ENCODE measurements around the gene CDHR5.

The CDHR5 gene

DNA sequence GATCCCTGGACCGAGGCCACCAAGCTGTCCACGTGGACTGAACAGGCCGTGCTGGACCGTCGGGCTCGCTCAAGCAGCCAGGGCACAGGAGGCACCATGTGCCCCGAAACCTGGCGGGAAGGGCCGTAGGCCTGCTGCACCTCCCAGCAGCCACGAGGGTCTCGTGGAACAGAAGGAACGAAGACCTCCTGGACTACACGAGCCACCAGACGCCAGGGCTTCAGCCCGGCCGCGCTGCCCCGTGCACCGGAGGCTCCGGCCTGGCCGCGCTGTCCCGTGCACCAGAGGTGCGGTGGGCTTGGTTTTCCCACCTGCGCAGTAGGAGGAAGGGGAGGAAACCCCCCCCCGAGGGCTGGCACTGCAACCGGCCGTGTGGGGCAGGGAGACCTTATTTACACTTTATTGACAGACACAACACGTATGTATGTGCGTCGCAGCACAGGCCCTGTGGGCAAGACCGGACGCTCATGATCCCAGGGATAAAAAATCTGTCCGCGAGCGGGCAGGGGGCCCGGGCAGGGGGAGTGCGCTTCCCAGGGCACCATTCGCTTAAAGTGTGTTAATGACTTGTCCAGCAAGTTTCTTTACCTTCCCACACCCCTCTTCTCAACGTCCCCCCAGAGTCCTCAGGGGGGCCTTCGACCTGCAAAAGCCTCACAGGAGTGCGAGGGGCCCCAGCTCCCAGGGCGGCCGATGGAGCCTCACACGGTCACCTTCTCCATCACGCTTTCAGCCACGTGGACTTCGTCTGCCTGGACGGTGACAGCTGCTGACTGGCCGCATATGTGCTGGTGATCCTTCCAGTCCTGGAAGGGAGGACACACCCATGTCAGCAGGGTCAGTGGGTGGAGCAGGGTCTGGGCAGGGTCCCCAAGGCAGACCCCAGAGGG lies 19.3 kb upstream of the CDHR5 start:
- no peak for DNase-seq (ENCODE audit: low read depth in 3 of 3, low spot score in 1 of 3)

DNA sequence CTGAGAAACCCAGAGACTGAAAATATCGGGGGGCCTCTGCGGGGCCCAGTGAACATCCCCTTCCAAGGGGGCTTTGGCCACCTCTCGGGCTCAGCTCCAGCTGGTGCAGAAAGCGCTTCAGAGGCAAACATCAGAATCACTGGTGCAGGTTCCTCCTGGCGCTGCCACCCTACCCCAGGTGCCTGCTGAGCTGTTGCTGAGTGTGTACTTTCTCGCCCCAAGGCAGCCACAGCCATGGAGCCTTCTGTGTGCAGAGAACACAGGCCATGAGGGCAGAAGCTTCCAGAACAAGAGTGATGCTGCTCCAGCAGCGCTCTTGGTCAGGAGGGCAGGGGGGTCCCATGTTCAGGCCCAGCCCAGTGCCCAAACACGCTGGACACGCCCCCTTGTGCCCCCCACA lies 18.6 kb upstream of the CDHR5 start:
- no peak for DNase-seq (ENCODE audit: low read depth in 3 of 3, low spot score in 1 of 3)

DNA sequence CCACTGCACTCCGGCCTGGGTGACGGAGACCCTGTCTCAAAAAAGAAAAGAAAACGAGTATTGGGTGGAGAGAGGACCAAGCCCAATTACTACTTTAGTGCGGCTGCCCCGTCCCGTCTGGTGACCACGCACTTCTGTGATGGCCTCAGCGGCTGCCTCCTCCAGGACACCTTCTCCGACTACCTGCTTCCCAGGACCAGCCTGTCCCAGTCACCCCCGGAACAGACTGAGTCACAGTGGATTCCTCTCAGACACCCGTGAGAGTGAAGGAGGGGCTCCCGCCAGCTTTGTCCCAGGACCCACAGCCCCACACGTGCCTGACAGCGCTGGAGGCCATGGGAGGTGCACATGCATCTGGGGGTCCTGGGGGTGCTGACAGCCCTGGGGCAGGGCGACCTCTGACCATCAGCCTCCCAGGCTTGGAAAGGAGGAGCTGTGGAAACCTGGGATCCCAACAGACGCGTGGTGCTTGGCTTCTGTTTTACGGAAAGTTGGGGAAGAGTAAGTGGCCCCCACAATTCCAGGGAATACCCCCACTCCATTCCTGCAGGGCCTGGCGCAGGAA lies 17.1 kb upstream of the CDHR5 start:
- DNase-seq (ENCODE audit: low read depth in 3 of 3, low spot score in 1 of 3): no peak

DNA sequence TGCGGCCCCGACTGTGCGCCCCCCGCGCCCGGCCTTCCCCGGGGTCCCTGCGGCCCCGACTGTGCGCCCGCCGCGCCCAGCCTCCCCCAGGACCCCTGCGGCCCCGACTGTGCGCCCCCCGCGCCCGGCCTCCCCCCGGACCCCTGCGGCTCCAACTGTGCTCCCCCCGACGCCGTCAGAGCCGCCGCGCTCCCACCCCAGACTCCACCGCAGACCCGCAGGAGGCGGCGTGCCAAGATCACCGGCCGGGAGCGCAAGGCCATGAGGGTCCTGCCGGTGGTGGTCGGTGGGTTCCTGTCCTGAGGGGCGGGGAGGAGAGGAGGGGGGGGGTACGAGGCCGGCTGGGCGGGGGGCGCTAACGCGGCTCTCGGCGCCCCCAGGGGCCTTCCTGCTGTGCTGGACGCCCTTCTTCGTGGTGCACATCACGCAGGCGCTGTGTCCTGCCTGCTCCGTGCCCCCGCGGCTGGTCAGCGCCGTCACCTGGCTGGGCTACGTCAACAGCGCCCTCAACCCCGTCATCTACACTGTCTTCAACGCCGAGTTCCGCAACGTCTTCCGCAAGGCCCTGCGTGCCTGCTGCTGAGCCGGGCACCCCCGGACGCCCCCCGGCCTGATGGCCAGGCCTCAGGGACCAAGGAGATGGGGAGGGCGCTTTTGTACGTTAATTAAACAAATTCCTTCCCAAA lies 15.4 kb upstream of the CDHR5 start:
- DNase-seq (ENCODE audit: low read depth in 3 of 3, low spot score in 1 of 3): no peak

DNA sequence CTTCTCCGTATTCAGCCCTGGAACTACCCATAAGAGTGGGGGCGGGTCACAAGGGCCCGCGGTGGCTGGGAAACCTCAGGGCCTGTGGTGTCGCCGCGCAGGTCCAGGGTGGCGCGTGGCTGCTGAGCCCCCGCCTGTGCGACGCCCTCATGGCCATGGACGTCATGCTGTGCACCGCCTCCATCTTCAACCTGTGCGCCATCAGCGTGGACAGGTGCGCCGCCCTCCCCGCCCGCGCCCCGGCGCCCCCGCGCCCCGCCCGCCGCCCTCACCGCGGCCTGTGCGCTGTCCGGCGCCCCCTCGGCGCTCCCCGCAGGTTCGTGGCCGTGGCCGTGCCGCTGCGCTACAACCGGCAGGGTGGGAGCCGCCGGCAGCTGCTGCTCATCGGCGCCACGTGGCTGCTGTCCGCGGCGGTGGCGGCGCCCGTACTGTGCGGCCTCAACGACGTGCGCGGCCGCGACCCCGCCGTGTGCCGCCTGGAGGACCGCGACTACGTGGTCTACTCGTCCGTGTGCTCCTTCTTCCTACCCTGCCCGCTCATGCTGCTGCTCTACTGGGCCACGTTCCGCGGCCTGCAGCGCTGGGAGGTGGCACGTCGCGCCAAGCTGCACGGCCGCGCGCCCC lies 14.7 kb upstream of the CDHR5 start:
- no peak for DNase-seq (ENCODE audit: low read depth in 3 of 3, low spot score in 1 of 3)

DNA sequence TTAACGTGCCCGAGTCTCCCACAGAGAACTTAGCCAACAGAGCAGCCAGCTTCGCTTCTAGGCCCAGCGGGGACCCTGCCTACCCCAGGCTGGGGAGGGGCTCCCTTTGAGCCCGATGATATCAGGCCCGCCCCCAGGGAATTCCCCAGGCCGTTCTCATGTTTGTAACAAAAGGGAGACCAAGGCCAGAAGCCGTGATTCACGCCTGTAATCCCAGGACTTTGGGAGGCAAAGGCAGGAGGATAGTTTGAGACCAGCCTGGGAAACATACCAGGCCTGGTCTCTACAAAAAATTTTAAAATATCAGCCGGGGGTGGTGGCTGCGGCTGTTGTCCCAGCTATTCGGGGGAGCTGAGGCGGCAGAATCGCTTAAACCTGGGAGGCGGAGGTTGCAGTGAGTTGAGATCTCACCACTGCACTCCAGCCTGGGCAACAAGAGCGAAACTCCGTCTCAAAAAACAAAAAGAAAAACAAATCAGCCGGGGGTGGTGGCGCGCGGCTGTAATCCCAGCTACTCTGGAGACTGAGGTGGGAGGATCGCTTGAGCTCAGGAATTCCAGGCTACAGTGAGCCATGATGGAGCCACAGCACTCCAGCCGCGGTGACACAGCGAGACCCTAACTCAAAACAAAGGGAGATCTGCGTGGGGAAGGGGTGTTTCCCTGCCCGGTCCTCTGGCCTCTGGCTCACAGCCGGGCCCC lies 14.0 kb upstream of the CDHR5 start:
- no peak for DNase-seq (ENCODE audit: low read depth in 3 of 3, low spot score in 1 of 3)

DNA sequence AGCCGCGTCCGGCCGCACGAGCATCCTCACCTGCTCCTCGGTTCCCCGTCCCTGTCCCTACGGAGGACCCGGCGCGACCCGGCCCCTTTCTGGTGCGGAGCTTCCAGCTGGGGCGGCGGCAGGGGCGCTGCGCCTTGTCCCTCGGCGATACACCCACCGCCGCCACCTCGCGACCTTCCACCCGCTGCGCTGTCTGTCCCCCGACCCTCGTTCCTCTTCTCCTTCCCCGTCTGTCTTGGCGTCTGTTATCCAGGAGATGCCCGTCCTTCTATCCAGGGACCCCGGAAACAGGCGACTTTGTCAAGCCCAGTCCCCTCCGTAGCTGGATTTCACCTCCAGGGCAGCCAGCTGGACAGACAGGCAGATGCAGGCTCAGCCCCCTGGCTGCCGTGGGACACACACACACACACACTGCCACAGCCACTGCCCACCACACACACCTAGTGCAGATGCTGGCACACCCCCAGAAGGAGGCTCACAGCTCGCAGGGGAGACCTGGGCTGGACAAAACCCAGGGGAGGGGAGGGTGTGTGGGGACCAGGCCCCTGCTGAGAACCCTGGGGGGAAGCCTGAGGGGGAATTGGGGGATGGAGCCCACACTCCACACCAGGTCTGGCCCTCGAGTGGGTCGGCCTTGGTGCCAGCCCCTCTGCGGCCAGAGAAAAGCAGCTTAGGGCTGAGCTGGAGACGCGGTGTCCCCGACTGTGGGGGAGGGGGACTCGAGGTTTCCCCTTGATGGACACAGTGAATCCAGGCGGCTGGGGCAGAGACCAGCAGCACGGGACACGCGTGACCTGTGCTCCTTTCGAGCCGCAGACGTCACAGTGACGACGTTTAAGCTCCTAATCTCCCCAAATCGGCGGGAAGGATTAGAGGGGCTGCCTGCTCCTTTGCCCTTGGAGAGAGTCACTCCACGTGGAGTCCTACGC lies 13.1 kb upstream of the CDHR5 start:
- no peak for DNase-seq (ENCODE audit: low read depth in 3 of 3, low spot score in 1 of 3)

DNA sequence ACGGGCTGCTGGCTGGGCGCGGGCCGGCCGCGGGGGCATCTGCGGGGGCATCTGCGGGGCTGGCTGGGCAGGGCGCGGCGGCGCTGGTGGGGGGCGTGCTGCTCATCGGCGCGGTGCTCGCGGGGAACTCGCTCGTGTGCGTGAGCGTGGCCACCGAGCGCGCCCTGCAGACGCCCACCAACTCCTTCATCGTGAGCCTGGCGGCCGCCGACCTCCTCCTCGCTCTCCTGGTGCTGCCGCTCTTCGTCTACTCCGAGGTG lies 12.5 kb upstream of the CDHR5 start:
- no peak for DNase-seq (ENCODE audit: low read depth in 3 of 3, low spot score in 1 of 3)

DNA sequence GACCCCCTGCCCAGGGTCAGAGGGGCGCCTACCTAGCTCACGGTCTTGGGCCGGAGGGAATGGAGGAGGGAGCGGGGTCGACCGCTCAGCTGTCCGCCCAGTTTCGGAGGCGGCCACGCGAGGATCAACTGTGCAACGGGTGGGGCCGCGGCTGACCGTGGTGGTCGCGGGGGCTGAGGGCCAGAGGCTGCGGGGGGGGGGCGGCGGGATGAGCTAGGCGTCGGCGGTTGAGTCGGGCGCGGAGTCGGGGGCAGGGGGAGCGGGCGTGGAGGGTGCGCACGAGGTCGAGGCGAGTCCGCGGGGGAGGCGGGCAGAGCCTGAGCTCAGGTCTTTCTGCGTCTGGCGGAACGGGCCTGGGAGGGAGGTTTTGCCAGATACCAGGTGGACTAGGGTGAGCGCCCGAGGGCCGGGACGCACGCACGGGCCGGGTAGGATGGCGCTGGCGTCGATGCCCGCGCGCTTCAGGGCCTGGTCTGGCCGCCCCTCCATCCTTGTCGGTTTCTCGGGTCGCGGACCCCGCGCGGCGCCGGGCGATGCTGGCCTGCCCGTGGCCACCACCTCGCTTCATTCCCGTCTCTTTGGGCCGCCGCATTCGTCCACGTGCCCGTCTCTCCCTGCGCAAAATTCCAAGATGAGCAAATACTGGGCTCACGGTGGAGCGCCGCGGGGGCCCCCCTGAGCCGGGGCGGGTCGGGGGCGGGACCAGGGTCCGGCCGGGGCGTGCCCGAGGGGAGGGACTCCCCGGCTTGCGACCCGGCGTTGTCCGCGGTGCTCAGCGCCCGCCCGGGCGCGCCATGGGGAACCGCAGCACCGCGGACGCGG lies 12.0 kb upstream of the CDHR5 start, which contains the start of gene DRD4:
Gene DRD4, plus strand, starts transcription at position 759 of the 822 bp plus-strand sequence. Its CDS starts 36 bp downstream, at position 795.
- no peak for DNase-seq (ENCODE audit: low read depth in 3 of 3, low spot score in 1 of 3)

DNA sequence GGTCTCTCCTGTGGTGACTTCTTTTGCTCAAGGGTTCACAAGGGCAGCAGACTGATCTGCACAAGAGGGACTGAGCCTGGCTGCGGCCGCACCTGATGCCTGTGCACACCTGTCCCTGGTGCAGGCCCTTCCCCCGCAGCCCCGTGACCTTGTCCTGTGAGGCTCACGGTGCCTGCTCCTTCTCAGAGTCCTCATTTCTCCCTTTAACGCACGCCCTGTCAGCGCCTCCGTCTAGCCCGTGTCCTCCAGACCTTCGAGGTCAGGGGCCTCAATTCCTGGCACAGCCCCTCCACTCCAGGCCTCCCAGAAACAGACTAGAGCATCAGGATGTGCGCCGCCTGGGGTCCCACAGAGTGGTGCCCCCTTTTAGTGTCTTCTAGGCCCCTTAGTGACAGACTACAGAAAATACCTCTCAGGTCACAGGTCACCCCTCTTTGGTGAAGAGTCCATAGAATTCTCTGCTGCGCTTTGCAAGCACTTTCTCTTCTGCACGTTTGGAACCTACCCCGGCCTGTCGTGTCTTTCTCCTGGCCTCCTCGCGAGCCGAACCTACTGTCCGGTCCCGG lies 11.3 kb upstream of the CDHR5 start:
- no peak for DNase-seq (ENCODE audit: low read depth in 3 of 3, low spot score in 1 of 3)

DNA sequence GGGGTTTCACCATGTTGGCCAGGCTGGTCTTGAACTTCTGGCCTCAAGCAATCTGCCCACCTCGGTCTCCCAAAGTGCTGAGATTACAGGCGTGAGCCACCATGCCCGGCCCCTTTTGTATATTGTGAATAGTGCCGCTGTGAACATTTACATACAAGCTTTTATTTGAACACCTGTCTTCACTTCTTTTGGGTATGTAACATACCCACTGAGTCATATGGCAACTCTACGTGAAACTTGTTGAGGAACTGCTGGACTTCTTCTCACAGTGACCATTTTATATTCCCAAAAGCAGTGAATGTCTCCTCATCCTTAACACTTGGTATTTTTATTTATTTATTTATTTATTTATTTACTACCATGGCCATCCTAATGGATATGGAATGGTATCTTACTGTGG lies 6.1 kb upstream of the CDHR5 start:
- DNase-seq (ENCODE audit: low read depth in 3 of 3, low spot score in 1 of 3): no peak

DNA sequence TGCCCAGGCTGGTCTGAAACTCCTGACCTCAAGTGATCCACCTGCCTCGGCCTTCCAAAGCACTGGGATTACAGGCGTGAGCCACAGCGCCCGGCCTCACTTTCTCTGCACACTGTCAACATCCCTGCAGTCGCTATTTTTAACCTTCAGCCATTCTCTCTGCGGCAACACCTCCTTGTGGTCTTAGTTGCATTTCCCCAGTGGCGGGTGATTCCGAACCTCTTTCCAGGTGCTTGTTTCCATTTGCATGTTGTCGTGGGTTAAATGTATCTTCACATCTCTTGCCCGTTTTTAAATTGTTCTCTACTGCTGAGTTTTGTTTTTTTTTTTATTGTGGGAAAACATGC lies 4.5 kb upstream of the CDHR5 start:
- no peak for DNase-seq (ENCODE audit: low read depth in 3 of 3, low spot score in 1 of 3)

DNA sequence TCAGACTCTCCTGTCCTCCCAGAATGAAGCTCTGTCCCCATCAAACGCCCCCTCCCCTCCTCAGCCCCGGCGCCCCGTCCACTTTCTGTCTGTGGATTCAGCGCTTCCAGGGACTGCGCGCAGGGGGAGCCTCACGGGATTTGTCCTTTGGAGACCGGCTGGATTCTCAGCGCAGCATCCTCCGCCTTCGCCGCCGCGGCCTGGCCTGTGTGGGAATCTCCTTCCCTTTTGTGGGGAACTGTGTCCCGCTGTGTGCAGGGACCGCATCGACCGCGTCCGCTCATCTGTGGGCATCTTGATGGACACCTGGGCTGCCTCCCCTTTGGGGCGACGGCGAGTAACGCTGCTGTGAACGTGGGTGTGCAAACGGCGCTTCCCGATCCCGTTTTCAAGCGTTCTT lies 3.3 kb upstream of the CDHR5 start:
- DNase-seq (ENCODE audit: low read depth in 3 of 3, low spot score in 1 of 3): no peak

DNA sequence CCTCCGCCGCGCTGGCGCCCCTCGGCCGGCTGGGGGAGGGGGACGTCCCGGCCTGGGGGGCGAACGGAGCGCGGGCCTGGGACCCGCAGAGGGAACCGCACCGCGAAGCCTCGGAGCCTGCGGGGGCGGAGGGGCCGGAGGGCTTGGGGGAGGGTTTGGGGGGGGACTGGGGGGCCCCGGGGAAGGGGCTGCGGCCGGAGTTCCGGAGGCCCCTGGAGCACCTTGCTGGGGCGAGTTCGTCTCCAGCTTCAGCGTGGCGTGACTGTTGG lies 2.5 kb upstream of the CDHR5 start:
- DNase-seq (ENCODE audit: low read depth in 3 of 3, low spot score in 1 of 3): no peak

DNA sequence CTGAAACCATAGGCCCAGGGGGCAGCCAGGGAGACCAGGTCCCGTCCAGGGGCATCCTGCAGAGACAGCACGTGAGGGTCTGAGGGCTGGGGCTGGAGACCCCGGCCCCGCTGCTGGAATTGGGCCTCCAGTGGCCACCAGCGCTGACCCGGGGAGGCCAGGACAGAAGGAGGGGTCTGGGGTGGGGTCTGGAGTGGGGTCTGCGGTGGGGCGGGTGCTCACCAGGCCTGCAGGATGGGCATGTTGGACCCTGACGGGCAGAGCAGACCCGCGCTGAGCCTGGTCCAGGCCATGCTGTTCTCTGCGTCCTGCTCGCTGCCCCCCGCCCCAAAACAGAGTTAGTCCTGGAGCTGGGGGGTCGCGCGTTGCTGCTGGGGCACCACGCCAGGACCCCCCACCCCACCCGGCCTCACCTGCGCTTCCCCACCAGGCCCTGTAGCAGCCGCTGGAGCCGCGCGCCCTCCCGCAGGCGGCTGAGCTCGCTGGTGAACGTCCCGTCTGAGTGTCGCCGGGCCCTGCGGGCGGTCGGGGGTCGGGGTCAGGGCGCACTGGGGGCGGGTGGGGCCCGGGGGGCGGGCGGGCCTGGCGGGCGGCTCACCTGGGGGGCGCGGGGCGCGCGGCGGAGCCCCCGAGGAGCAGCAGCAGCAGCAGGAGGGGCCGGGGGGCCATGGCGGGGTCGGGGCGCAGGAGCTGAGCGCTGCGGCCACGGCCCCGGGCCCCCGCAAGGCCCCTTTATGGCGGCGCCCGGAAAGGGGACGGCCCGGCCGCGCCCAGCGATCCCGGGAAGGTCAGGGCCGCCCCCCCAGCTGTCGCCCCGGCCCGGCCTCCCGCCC lies 1.9 kb upstream of the CDHR5 start, which contains the start of gene SCT:
Gene SCT, minus strand, starts transcription at position 707 of the 833 bp plus-strand sequence. Its CDS starts 38 bp downstream, at position 669.
- no peak for DNase-seq (ENCODE audit: low read depth in 3 of 3, low spot score in 1 of 3)

DNA sequence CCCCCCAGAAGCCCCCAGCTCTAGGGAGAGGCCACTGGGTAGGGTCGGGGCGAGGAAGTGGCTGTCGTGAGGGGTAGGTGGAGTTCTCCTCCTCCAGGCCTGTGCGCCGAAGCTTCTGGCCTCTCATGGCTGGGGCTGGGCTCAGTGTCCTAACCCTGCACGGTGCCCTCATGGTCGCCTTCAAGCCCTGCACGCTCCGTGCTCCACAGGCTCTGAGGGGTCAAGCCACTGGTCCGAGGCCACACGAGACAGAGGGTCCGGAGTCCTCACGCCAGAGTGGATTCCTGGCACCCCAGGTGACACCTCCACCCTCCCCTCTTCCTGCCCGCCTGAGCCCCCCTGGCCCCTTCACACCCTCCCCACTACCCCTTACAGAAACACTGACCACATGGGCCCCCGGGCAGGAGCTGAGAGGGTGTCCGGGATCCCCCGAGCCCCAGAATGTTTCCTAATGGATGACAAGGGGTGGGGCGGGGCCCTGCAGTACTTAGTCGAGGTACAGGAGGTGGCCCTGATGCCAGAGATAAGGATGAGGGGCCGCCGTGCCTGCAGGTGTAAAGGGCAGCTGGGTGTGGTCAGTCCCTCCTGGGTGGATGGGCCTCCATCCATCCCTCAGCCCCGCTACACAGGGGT lies 997 bp upstream of the CDHR5 start:
- DNase-seq (ENCODE audit: low read depth in 3 of 3, low spot score in 1 of 3): no peak

DNA sequence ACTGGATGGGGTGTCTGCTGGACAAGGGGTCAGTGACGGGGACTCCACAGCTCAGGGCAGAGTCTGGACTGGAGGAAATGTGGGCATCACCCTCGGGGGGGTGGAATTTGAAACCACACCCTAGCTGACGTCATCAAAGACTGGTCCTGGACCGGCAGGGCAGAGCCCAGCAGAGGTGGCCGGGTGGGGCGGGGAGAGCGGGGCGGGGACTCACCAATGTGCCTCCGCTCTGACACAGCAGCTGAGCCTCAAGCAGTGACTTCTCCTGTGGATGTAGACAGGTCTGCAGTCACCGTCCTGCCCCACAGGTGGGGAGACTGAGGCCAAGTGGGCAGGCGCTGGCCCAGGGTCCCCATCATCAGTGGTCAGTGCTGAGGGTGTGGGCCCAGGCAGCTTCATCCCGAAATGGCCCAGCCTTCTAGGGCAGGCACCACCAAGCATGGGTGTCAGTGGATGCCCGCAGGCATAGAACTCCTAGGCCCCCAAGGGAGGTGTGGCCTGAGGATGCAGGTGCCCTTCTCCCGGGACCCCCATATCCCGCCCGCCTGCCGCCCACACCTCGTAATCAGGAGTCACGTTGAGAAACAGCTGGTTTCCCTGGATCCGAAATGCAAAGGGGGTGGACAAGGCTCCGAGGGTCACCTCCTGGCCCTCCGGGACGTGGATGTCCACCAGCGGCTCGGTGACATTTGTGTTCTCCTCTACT lies 603 bp downstream of the CDHR5 start:
- no peak for DNase-seq (ENCODE audit: low read depth in 3 of 3, low spot score in 1 of 3)
